Spleen (tissue), 13 donors: Measurements from ENCODE around the gene RANBP1. TPM values are rescaled to one million over a fixed set of nuclear protein-coding genes. Genes with fewer than 3 reads are reported as not detected.
"Not testable (repeated sequence)": the region's sequence is repeated elsewhere in the genome, so short reads cannot be mapped to it uniquely, and the experiment has no call there.

Experiments
- DNase-seq: peaks from one replicate; pipeline ENCODE4 v3.0.0-alpha.2; 2020
- H3K27ac ChIP-seq, 8 donors: fragments of 200-600 bp; sonication (generic) in 7 of 8; 1 replicate in 4 of 8; 2 replicates in 4 of 8; pipeline versions ENCODE4 v1.5.0 to v1.8.0; 2016 to 2021; ENCODE audit warnings: inconsistent platforms in 4 of 8, mild to moderate bottlenecking in 4 of 8, moderate library complexity in 1 of 8
- H3K27me3 ChIP-seq, 7 donors: fragments of 200-600 bp; sonication (generic) in 6 of 7; replicated peaks in 1 of 7; 1 replicate in 4 of 7; 2 replicates in 3 of 7; pipeline versions ENCODE4 v1.5.0 to v1.8.0; 2016 to 2021; ENCODE audit warnings: inconsistent platforms in 3 of 7, mild to moderate bottlenecking in 1 of 7
- H3K36me3 ChIP-seq, 6 donors: fragments of 200-600 bp; sonication (generic) in 5 of 6; 1 replicate in 4 of 6; 2 replicates in 2 of 6; pipeline versions ENCODE4 v1.5.0 to v1.8.0; 2016 to 2021; ENCODE audit warnings: inconsistent platforms in 2 of 6
- H3K4me1 ChIP-seq, 6 donors: fragments of 200-600 bp; sonication (generic) in 5 of 6; 1 replicate in 3 of 6; 2 replicates in 3 of 6; pipeline versions ENCODE4 v1.5.0 to v1.8.0; 2016 to 2021; ENCODE audit warnings: inconsistent platforms in 3 of 6
- H3K4me3 ChIP-seq, 8 donors: fragments of 200-600 bp; sonication (generic) in 7 of 8; 1 replicate in 4 of 8; 2 replicates in 4 of 8; pipeline versions ENCODE4 v1.5.0 to v1.8.0; 2016 to 2021; ENCODE audit warnings: inconsistent platforms in 4 of 8, mild to moderate bottlenecking in 4 of 8, moderate library complexity in 2 of 8
- H3K9me3 ChIP-seq, 8 donors: fragments of 200-600 bp; sonication (generic) in 7 of 8; 1 replicate in 4 of 8; 2 replicates in 4 of 8; pipeline versions ENCODE4 v1.5.0 to v1.8.0; 2016 to 2021; ENCODE audit warnings: inconsistent platforms in 4 of 8
- POLR2A ChIP-seq, 3 donors: fragments of 450-650 bp; IDR thresholded peaks; one replicate each; pipeline ENCODE4 v1.5.1; 2017; ENCODE audit warnings: antibody characterized with exemption in 3 of 3, mild to moderate bottlenecking in 1 of 3
- POLR2AphosphoS5 ChIP-seq, 3 donors: sonication (generic); formaldehyde crosslinking; IDR thresholded peaks; one replicate each; pipeline ENCODE4 v1.5.1; 2017; ENCODE audit warnings: antibody characterized with exemption in 3 of 3
- WGBS, 5 donors: extraction: QIAGEN DNeasy Blood & Tissue Kit in 3 of 5; methylation state at CpG; one replicate each; pipeline versions ENCODE4 v1.1.5 to v1.1.7; 2013 to 2018; 5-methylcytosine and 5-hydroxymethylcytosine counted together
- intact Hi-C: fragments of 100-400 bp; cut with DNase I; formaldehyde crosslinking; loops from one replicate; pipeline ENCODE4 v1.15.0; 2023; ENCODE audit warnings: low total_unique reads
- long read RNA-seq, 2 donors: transcript quantifications; one replicate each; lab custom pipeline, GENCODE V29; 2026
- polyA plus RNA-seq, 3 donors: library from polyadenylated mRNA; stranded (reverse); fragments of 200-250 nt; gene quantifications; one replicate each; pipeline ENCODE4 v1.2.1, GENCODE V29; 2013
- total RNA-seq, 7 donors: library from RNA; depleted of rRNA in 3 of 7; stranded (reverse); fragments of >200 nt in 3 of 7; fragmentation: NEBNext Ultra II Directional in 4 of 7; extraction: Animal tissue kit (Norgen Biotek cat#: 25700) in 4 of 7; gene quantifications; one replicate each; pipeline versions ENCODE4 v1.1.0 to v1.2.1, GENCODE V29; 2016 to 2021
- TF ChIP-seq, protein P1 (sequence below), 11 experiments: fragments of 200-600 bp in 7 of 11; fragments of 450-650 bp in 4 of 11; sonication (generic) in 4 of 11; IDR thresholded peaks in 8 of 11; conservative IDR thresholded peaks in 3 of 11; 1 replicate in 7 of 11; 2 replicates in 4 of 11; pipeline versions ENCODE4 v1.4.0 to v1.8.0; 2016 to 2021; ENCODE audit warnings: antibody characterized with exemption in 11 of 11, inconsistent platforms in 4 of 11, mild to moderate bottlenecking in 1 of 11
- donor health status: healthy with polysubstance abuse.
- donor health status: DM: no; HTN: no; CAD: no; lungs with moderate emphysema.
- donor health status: DM: no; HTN: no; CAD: no.
- donor health status: Bipolar disorder and iron deficiency.
- donor health status: healthy.
- donor health status: DM: no; HTN: no; CAD: no.
- donor health status: DM: yes; HTN: yes; CAD: no.

The RANBP1 gene
- total RNA-seq (100 to 1,000 TPM in 3 of 7 donors, 10 to 100 TPM in 4; 56.7 to 111 (median 88.5) TPM), polyA plus RNA-seq (100 to 1,000 TPM in 2 of 3 donors, 10 to 100 TPM in 1; 52.6 to 106 (median 101) TPM)
- long read RNA-seq, donor 1, transcript RANBP1-202 (6 exons, 1,132 nt) = minor isoform, 24 of 86 reads
- long read RNA-seq, donor 1, transcript RANBP1-201 (6 exons, 837 nt) = major isoform, 55 of 86 reads
- long read RNA-seq, donor 1, transcript RANBP1-203 (4 exons, 584 nt) = minor isoform, 5 of 86 reads
- long read RNA-seq, donor 1, partial matches to known transcripts = 0 of 86 reads
- long read RNA-seq, donor 1, other reads (novel, unspliced or antisense) = 0 of 86 reads
- long read RNA-seq, donor 2, transcript RANBP1-201 (6 exons, 837 nt) = major isoform, 41 of 74 reads
- long read RNA-seq, donor 2, transcript RANBP1-202 (6 exons, 1,132 nt) = minor isoform, 29 of 74 reads
- long read RNA-seq, donor 2, partial matches to known transcripts = 0 of 74 reads
- long read RNA-seq, donor 2, other reads (novel, unspliced or antisense) = 0 of 74 reads

DNA sequence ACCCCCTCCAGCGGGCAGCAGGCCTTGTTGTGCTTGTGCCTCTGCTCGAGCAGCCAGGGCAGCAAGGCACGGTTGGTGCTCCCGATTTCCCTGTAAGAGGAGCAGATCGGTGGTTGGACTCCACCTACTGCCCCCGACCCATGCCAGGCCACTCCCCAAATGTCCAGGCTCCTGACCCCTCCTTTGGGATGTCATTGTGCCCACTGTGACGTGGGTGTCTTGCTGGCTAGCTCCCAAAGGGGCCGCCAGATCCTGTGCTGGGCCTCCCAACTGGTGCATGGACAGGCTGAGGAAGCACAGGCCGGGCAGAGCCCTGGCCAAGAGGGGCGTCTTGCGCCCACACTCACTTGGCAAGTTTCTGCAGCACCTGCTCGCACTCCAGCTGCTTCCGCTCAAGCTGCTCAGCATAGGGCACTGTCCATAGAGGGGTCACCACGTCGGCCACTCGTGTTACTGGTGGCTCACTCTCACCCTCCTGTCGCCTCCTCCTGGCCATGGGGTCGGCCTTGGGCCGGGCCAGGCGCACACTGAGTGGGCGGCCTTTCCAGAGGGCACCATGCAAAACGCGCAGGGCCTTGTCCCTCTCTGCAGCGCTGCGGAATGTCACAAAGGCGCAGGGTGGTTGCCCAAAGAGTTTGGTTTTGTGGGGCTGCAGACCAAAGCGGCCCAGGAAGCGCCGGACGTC lies at the start of gene RANBP1:
Gene RANBP1 (plus strand): TSS at position 414 of the 685 bp plus-strand sequence. CDS start 81 bp downstream, at position 495.
- Histone ChIP-seq H3K36me3 (peaks cover 0 to 73% (median 67%) of the 10 kb centered on the region in 6 donors), H3K27ac (peak within 1 kb of the TSS; percentile 85 to 93 (median 91)), H3K4me1 (peaks cover 29 to 93% (median 84%) of the 10 kb centered on the region in 6 donors), H3K27me3 (no peaks in the 10 kb centered on the region), H3K4me3 (peak within 1 kb of the TSS; percentile 80 to 93 (median 86)), H3K9me3 (no peaks in the 10 kb centered on the region)
- TF ChIP-seq, protein P1, sequence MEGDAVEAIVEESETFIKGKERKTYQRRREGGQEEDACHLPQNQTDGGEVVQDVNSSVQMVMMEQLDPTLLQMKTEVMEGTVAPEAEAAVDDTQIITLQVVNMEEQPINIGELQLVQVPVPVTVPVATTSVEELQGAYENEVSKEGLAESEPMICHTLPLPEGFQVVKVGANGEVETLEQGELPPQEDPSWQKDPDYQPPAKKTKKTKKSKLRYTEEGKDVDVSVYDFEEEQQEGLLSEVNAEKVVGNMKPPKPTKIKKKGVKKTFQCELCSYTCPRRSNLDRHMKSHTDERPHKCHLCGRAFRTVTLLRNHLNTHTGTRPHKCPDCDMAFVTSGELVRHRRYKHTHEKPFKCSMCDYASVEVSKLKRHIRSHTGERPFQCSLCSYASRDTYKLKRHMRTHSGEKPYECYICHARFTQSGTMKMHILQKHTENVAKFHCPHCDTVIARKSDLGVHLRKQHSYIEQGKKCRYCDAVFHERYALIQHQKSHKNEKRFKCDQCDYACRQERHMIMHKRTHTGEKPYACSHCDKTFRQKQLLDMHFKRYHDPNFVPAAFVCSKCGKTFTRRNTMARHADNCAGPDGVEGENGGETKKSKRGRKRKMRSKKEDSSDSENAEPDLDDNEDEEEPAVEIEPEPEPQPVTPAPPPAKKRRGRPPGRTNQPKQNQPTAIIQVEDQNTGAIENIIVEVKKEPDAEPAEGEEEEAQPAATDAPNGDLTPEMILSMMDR (IDR thresholded peaks at IDR 0.05 in 8 of 11, conservative IDR thresholded peaks at IDR 0.05 in 3 of 11) = no peak
- TF ChIP-seq POLR2A (IDR thresholded peaks at IDR 0.05) = no peak
- no peak for TF ChIP-seq POLR2AphosphoS5 (IDR thresholded peaks at IDR 0.05)
- intact Hi-C loops = no loop called here
- DNase-seq = peak; percentile 86
- 71 to 86% (median 74%) methylated on average over 27 to 30 of the region's 30 CpGs for WGBS, 5 donors

DNA sequence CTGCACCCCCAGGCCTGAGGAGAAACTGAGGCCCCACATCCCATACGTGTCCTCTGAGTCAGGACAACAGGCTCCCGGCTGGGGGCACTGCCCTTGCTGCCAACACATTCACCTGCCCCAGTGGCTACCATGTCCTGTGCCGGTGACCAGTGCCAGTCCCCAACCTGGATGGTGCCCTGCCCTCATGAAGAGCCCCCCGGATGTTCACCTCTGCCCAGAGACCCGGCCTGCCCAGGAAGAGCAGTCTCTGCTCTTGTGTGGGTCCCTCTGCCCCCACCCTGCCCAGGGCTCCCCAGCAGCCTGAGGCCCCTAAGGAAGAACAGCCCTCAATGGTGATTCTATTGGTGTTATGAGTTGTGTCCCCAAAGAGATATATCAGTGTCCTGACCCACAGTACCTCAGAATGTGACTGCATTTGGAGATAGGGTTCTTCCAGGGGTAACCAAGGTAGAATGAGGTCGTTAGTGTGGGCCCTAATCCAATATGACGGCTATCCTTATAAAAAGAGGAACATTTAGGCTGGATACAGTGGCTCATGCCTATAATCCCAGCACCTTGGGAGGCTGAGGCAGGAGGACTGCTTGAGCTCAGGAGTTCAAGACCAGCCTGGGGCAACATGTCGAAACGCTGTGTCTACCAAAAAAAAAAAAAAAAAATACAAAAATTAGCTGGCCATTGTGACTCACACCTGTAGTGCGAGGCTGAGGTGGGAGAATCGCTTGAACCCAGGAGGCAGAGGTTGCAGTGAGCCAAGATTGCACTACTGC lies 49.1 kb upstream of the RANBP1 start:
- peaks cover 0 to 50% (median 26%) of the 10 kb centered on the region in 6 donors for H3K36me3 ChIP-seq
- no peaks in the 10 kb centered on the region for H3K27me3 ChIP-seq
- no peak overlapping the region for H3K27ac ChIP-seq
- H3K4me3 ChIP-seq = no peak overlapping the region
- peaks cover 0 to 18% (median 0%) of the 10 kb centered on the region in 6 donors for H3K4me1 ChIP-seq
- TF ChIP-seq POLR2AphosphoS5 (IDR thresholded peaks at IDR 0.05) = peak in 1 of 3 donors; percentile 16
- TF ChIP-seq, protein P1 (IDR thresholded peaks at IDR 0.05 in 8 of 11, conservative IDR thresholded peaks at IDR 0.05 in 3 of 11) = no peak
- no peak for TF ChIP-seq POLR2A (IDR thresholded peaks at IDR 0.05)
- intact Hi-C loops = no loop called here
- no peak for DNase-seq
- H3K9me3 ChIP-seq = no peaks in the 10 kb centered on the region
- WGBS, 5 donors = 85 to 97% (median 94%) methylated on average over 8 to 11 of the region's 11 CpGs

DNA sequence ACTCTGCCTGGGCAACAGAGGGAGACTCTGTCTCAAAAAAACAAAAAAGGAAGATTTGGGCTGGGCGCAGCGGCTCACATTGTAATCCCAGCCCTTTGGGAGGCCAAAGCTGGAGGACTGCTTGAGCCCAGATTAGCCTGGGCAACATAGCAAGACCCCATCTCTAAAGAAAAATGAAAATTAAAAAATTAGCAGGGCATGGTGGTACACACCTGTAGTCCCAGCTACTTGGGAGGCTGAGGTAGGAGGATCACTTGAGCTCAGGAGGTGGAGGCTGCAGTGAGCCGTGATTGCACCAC lies 48.6 kb upstream of the RANBP1 start:
- H3K36me3 ChIP-seq = peaks cover 0 to 45% (median 21%) of the 10 kb centered on the region in 6 donors
- intact Hi-C loops, H3K9me3 ChIP-seq, H3K4me3 ChIP-seq, H3K27ac ChIP-seq, DNase-seq, H3K27me3 ChIP-seq: not testable (repeated sequence)
- 91 to 99% (median 97%) methylated on average over 3 of the region's 3 CpGs for WGBS, 5 donors
- H3K4me1 ChIP-seq = peaks cover 0 to 13% (median 0%) of the 10 kb centered on the region in 6 donors

DNA sequence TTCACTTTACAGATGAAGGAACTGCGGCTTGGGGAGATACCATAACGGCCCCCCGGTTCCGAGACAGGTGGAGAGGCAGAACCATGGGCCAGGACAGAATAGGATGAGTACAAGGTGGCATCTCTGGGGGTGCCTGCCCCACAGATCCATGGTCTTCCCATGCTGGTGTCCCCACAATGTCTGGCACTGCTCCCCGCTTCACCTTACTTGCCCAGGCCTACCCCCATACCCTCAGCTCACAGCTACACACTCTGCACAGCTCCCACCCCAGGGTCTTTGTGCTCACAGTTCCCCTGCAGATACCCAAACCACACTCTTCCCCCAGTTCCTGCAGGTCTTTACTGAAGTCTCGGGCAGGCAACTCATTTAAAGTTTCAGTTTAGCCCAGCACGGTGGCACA lies 47.3 kb upstream of the RANBP1 start:
- no peaks in the 10 kb centered on the region for H3K9me3 ChIP-seq
- H3K4me3 ChIP-seq = no peak overlapping the region
- H3K36me3 ChIP-seq = peaks cover 0 to 32% (median 8%) of the 10 kb centered on the region in 6 donors
- no peak for TF ChIP-seq POLR2AphosphoS5 (IDR thresholded peaks at IDR 0.05)
- TF ChIP-seq, protein P1 (IDR thresholded peaks at IDR 0.05 in 8 of 11, conservative IDR thresholded peaks at IDR 0.05 in 3 of 11) = no peak
- TF ChIP-seq POLR2A (IDR thresholded peaks at IDR 0.05) = no peak
- DNase-seq = no peak
- no peak overlapping the region for H3K27ac ChIP-seq
- peaks cover 0 to 4% (median 0%) of the 10 kb centered on the region in 6 donors for H3K4me1 ChIP-seq
- H3K27me3 ChIP-seq = no peaks in the 10 kb centered on the region
- intact Hi-C loops = no loop called here
- 84 to 92% (median 90%) methylated on average over 7 of the region's 7 CpGs for WGBS, 5 donors
